ENCODE results near the gene RPS6KB2. TPM values are rescaled to one million over a fixed set of nuclear protein-coding genes. Genes with fewer than 3 reads are reported as not detected.

Gene RPS6KB2
- total and polyA plus RNA-seq, 2 of the 4 experiments (the other 2 are of a cell fraction): 50.7 to 58.4 TPM

GRCh38 chr11:67452141-67452952, 24.1 kb downstream of the RPS6KB2 start, which contains the start of gene GPR152:
TSS of gene GPR152 (minus strand) at chr11:67452729. CDS start at chr11:67452724, 5 bp downstream.
- Histone ChIP-seq H3K36me3 (ENCODE audit: control insufficient read depth, insufficient read depth, low read length) (no peaks in the 10 kb centered on the region), H3K27ac (ENCODE audit: insufficient read depth, low read length) (no peak within 1 kb of the TSS), H3K14ac (replicated peaks; ENCODE audit: low read depth, low read length) (no peak within 1 kb of the TSS), H2BK5ac (ENCODE audit: low read depth, low read length, poor library complexity, severe bottlenecking) (no peak within 1 kb of the TSS), H3K23ac (ENCODE audit: low read depth, low read length) (no peak within 1 kb of the TSS), H2BK20ac (ENCODE audit: low read depth, low read length) (no peak within 1 kb of the TSS), H4K20me1 (ENCODE audit: insufficient read depth, low read length) (no peaks in the 10 kb centered on the region), H3K27me3 (ENCODE audit: control insufficient read depth, insufficient read depth, low read length) (peaks cover 23% of the 10 kb centered on the region; the same call in 1 of the 2 replicates), H4K91ac (ENCODE audit: insufficient read depth, low read depth, low read length) (no peak within 1 kb of the TSS), H2AK5ac (ENCODE audit: low read depth, low read length) (no peak within 1 kb of the TSS), H3K18ac (ENCODE audit: low read depth, low read length) (no peak within 1 kb of the TSS), H2BK120ac (ENCODE audit: low read depth, low read length) (no peak within 1 kb of the TSS), H3K9me1 (ENCODE audit: insufficient read depth, low read length) (no peaks in the 10 kb centered on the region), H3K9me3 (ENCODE audit: control insufficient read depth, insufficient read depth, low read length) (no peaks in the 10 kb centered on the region), H2AK9ac (replicated peaks; ENCODE audit: low read depth, low read length, poor library complexity) (no peak within 1 kb of the TSS), H3K4me2 (ENCODE audit: low read depth, low read length) (no peak within 1 kb of the TSS), H3K9ac (ENCODE audit: low read depth, low read length) (no peak within 1 kb of the TSS), H4K8ac (ENCODE audit: low read depth in 2 of 2, low read length in 2 of 2) (no peak within 1 kb of the TSS), H3K4me3 (ENCODE audit: insufficient read depth, low read depth, low read length) (no peak within 1 kb of the TSS), H2AFZ (replicated peaks; ENCODE audit: low read length, poor library complexity) (peak within 1 kb of the TSS; percentile 58), H3K56ac (ENCODE audit: extremely low read depth, insufficient read depth, low read length) (no peak within 1 kb of the TSS), H3K4ac (ENCODE audit: low read depth, low read length) (no peak within 1 kb of the TSS), H2BK15ac (ENCODE audit: low read depth, low read length) (no peak within 1 kb of the TSS), H3K79me1 (ENCODE audit: low read depth in 1 of 2, low read length in 2 of 2) (no peaks in the 10 kb centered on the region), H3K4me1 (ENCODE audit: control insufficient read depth, insufficient read depth, low read length) (no peaks in the 10 kb centered on the region), H4K5ac (ENCODE audit: low read depth, low read length) (no peak within 1 kb of the TSS)
- TF ChIP-seq MXI1 (IDR thresholded peaks at IDR 0.05; ENCODE audit: borderline replicate concordance, low read depth, low read length) (no peak), BHLHE40 (IDR thresholded peaks at IDR 0.05; ENCODE audit: low read depth, low read length) (no peak), CEBPB (IDR thresholded peaks at IDR 0.05; ENCODE audit: low read depth, low read length) (no peak), RCOR1 (IDR thresholded peaks at IDR 0.05; ENCODE audit: insufficient replicate concordance, low read length) (no peak), CTCF (conservative IDR thresholded peaks at IDR 0.05; ENCODE audit: low read depth, low read length) (no peak)
- CTCF ChIA-PET: no interaction called here
- DNase-seq: no peak
- intact Hi-C loops (cut with micrococcal nuclease) (no loop called here), in situ Hi-C loops (cut with MboI; ENCODE audit: low sequenced_read_pairs) (no loop called here), dilution Hi-C loops (cut with HindIII; ENCODE audit: low sequenced_read_pairs, unreplicated experiment) (no loop called here)
- POLR2A ChIA-PET (ENCODE audit: unreplicated experiment): no interaction called here
- WGBS, 2 experiments (ENCODE audit: extremely low coverage in 2 of 2, insufficient read length in 1 of 2): 85% methylated on average over 28 of the region's 33 CpGs; no CpG with 5 or more reads in 1 of the 2 experiments
- no TSS peak for BruUV-seq (replicated peaks)
- ATAC-seq (ENCODE audit: low read depth): no peak
